Left colon (tissue), 2 donors: ENCODE results near the gene SLC20A1. TPM values are rescaled to one million over a fixed set of nuclear protein-coding genes. Genes with fewer than 3 reads are reported as not detected.

Experiments used
- ATAC-seq: fragments of 200-7000 bp; cut with Tn5 transposase; one replicate; pipeline ENCODE4 v1.9.1; 2020; ENCODE audit warnings: mild to moderate bottlenecking, moderate library complexity
- DNase-seq, 2 donors: peaks; one replicate each; pipeline ENCODE4 v3.0.0-alpha.2; 2020
- intact Hi-C, 2 donors: fragments of 100-400 bp; cut with DNase I in 1 of 2; cut with micrococcal nuclease in 1 of 2; formaldehyde crosslinking; loops; one replicate each; pipeline versions ENCODE4 v1.11.2 to v1.14.0; 2022; cut with DNase I, micrococcal nuclease
- total RNA-seq, 2 donors: library from RNA; stranded (reverse); fragmentation: NEBNext Ultra II Directional; extraction: Animal tissue kit (Norgen Biotek cat#: 25700); gene quantifications; one replicate each; pipeline ENCODE4 v1.2.1, GENCODE V29; 2021
- donor health status: DM: no; HTN: no; CAD: no.
- donor health status: DM: yes; HTN: yes; CAD: no.

Gene SLC20A1
- total RNA-seq, 2 donors from 2014 or later = 61.6 to 128 TPM

DNA sequence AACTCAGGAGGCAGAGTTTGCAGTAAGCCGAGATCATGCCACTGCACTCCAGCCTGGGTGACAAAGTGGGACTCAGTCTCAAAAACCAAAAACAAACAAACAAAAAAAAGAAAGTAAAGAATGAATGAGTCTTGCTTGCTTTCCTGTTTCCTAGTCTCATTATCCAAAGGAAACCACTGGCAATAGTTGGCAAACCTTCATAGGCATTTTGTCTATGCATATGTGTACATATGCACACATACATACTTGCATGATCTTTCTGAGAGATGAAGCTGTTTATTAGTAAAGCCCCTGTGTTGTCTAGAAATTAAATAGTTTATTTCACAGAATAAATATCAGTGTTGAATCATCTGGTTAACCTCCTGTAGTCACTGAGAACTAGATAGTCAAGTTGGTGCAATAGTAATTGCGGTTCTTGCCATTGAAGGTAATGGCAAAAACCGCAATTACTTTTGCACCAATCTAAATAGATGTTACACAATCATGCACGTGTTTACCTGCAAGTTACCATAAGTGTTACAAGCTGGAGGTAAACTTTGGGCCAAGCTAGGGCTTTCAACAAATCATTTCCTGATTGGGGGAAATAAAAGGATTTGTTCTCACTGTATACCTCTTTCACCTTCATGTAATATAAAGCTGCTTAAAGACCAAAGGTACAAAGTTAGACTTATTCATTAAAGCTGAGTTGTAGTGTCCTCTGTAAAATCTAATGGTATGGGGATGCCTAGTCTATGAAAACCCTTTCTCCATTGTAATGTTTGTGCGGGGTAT, 24.7 kb downstream of the SLC20A1 start:
- intact Hi-C loops = no loop called here
- DNase-seq = no peak
- ATAC-seq = peak; percentile 69

DNA sequence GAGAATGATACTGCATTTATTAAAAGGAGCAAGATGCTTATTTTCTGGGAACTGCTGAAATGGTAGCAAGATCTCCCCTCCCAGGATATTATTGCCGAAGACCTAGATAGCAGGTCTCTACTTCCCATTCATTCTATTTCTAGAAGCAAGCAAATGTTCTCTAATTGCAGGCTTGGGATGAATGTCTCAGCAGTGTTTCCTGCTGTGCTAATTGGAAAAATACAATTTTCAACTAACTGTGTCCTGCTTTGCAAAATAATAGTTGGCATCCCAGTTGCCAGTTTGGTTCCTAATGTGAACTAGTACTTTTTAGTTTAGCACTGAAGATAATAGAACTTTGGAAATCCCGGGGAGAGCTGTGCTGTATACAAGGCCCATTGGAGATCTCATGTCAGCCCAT, 26.1 kb downstream of the SLC20A1 start:
- intact Hi-C loops = no loop called here

DNA sequence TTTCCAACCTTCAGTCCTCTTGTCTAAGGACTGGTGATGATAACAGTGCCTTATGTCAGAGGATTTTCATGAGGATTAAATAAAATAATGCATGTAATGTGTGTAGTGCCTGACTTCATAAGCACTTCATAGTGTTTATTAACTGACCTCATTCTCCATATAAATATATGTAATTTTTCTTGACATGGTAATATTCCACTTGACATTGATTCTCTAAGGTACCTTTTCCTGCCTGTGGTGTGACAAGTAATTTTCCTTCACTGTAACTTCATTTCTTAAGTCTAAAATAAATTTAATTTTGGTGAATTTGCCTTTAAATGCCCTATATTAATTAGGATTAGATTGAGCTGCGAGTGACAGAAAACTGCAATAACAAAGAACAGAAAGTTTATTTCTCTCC, 27.3 kb downstream of the SLC20A1 start:
- ATAC-seq (no peak), DNase-seq (no peak)
- intact Hi-C loops = no loop called here

More for the DNA sequence above, 26.1 kb downstream of the SLC20A1 start:
- no peak for DNase-seq
- ATAC-seq = no peak

DNA sequence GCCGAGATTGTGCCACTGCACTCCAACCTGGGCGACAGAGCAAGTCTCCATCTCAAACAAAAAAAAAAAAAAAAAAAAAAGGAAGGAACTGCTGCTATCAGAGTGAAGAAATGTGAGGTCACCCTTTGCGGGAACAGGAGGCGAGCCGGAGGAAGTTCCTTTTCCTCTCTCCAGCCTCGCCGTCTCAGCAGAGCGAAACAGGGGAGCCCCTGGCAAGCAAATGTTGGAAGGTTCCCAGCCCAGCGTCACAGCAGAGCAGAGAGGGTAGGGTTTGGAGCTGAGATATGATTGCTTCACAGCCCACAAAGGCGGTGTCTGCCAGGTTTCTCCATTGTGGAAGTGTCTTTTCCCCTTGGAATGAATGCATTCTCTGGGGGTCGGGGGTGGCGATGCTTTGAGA, 28.5 kb downstream of the SLC20A1 start:
- DNase-seq (peak; percentile 47 to 57), ATAC-seq (no peak)
- intact Hi-C loops = no loop called here

DNA sequence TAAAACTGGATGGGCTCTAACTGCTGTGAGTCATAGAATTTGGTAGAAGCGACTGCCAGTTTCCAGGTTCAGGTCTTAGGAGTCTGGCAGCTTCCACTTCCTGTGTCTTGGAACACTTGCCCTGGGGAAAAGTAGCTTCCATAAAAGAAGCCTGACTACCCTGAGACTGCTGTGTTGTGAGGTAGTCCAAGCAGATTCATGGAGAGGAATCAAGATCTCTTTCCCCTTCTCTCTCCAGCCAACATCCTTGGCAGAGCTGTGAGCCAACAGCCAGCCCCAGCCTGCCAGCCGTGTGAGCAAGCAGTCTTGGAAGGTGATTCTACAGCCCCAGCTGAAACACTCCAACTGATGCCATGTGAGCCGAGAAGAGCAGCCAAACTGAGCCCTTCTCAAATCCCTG, 33.7 kb downstream of the SLC20A1 start:
- intact Hi-C loops = no loop called here
- no peak for DNase-seq
- no peak for ATAC-seq

DNA sequence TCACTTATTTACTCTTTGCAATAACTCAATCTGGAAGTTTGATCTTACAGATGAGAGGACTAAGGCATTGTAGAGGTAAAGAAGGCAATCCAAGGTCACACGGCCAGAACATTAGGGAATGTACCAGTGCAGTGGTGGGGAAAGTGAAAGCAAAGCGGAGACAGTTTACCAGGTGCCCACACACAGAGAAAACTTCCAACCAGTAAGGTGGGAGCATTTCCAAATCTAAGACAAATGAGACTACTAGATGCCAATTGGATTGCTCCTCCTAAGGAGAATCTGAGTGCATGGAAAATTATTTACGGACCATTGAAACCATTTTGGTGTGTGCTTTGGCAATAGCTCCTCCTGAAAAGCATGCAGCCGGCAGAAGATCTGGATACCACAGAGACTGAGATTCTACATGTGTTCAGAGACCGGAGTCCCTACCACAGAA, 34.9 kb downstream of the SLC20A1 start:
- no peak for ATAC-seq
- no peak for DNase-seq
- intact Hi-C loops = no loop called here

DNA sequence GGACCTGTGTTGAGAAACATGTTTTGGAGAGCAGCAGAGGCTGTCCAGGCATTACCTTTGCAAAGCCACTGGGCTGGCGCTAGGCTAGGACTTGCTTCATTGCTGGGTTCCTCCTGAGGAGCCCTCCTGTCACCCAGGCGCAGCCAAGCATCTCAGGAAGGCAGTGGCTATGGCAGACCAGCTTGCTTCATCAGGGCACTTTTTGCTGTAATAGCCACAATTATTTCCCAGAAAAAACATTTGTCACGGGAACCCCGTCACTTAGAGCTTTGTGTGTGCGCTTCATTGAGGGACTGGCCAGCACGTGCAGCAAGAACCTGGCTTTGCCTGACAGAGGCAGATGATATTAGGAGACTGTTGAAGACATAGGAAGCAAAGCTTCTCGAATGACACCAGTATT, 36.4 kb downstream of the SLC20A1 start:
- ATAC-seq = no peak
- intact Hi-C loops = no loop called here
- DNase-seq = no peak

DNA sequence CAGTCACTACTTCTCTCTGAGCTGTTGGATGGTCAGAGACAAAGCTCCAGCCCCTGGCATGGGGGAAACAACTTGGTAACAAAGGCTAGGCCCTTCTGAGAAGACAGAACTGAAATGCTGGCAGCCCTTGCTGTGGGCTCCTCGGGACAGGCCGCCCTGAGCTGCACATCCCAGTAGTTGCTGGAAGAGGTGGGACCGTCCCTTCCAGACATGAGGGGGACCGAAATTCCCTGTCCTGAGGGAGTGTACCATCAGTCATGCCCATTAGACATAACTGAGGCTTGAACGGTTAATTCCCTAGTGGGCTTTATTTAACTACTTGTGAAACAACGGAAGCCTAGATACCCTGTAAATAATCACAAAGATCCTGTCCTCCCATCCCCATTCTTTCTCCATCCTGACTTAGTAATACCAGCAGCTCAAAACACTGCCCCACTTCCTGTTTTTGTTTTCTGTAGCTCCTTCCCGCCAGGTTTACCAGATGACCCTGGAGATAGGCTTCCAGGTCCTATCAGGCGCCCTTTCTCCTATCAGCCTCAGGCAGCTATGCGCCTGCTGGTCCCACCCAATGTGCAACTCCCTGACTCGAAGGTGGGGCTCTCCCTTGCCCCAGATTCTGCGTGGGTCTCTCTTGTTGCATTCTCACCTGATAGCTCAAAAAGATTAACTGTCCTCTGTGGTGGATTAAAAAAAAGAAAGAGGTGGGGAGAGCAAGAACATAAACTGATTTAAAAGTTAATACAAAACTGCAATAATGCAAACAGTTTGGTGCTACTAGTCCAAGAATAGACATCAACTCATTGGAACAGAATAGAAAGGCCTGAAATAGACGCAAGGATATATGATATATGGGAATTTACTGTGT, 38.0 kb downstream of the SLC20A1 start:
- ATAC-seq (peak; percentile 41), DNase-seq (no peak)
- intact Hi-C loops = no loop called here

DNA sequence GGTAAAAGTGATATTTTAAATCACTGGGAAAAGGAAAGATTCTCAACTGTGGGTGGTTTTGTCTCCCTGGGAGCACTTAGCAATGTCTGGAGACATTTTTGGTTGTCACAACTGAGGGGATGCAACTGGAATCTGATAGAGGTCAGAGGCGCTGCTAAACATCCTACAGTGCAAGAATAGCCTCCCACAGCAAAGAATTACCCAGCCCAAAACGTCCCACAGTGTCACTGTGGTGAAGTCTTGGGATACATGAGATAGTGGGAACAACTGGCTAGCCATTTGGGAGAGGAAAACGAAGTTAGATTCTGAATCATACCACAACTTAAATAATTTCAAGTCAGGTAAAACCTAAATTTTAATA, 38.7 kb downstream of the SLC20A1 start:
- intact Hi-C loops = no loop called here
- DNase-seq = no peak
- no peak for ATAC-seq

DNA sequence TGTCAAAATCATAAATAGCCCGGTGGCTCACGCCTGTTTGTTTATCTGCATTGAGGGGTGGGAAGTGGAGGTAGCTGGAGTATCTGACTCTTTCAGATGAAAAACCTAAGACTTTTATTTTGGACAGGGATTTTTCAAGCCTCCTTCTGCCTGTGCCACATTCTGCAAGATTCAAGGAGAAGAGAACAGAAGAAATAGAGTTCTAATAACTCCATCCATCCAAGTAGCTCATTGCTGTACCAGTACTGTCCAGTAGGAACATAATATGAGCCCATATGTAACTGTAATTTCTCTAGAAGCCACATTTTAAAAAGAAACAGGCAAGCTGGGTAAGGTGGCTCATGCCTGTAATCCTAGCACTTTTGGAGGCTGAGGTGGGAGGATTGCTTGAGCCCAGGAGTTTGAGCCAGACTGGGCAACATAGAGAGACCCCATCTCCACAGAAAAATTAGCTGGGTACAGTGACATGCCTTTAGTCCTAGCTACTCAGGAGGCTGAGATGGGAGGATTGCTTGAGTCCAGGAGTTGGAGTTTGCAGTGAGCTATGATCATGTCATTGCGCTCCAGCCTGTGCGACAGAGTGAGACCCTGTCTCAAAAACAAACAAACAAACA, 39.6 kb downstream of the SLC20A1 start:
- intact Hi-C loops = no loop called here
- DNase-seq (no peak), ATAC-seq (no peak)

DNA sequence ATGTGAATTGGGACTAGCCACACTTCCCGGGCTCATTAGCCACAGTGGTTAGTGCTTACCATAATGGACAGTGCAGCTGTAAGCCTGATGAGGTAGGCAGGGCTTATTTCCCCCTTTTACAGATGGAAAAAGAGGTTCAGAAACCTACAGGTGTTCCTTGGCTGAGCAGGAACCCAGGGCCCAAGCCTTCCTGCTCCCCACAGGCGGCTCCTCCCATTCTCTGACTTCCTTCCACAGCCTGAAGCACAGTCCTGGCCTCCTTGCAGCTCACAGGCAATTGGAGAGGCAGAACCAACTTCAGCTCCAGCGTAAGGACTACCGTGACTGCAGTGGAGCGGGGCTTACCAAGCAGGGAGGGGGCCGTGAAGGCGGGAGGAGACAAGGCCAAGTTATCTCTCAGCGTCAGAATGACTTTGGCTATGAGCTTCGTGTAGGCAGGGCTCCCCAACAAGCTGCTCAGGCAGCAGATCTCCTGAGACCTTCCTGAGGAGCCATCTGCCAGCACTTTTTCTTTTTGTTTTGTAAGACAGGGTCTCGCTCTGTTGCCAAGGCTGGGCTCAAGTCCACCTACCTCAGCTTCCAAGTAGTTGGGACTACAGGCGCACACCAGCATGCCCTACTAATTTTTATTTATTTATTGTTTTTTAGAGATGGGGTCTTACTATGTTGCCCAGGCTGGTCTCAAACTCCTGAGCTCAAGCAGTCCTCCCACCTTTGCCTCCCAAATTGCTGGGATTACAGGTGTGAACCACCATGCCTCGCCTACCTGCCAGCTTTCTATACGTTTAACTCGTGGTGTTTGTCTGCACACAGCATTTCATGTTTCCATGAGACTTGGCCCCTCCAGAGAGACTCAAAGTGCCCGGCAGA, 40.8 kb downstream of the SLC20A1 start:
- no peak for ATAC-seq
- intact Hi-C loops = no loop called here
- no peak for DNase-seq

DNA sequence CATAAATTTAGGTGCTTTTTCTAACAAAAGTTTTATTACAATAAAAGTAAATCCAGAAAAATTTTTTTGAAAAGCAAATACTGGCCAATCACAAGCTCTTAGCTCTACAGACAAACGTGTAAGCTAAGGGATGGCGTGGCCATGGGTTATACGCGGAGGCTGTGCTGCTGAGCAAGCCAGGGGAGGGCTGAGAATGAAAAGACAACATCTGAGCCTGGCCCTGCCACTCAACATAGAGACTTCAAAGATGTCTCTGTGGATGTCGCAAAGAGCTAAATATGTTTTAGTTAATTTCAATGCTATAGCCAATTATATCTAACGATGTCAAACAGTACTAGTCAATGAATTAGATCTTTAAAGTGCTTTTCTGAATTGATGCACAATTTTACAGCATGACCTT, 41.8 kb downstream of the SLC20A1 start:
- ATAC-seq = no peak
- intact Hi-C loops = no loop called here
- no peak for DNase-seq

DNA sequence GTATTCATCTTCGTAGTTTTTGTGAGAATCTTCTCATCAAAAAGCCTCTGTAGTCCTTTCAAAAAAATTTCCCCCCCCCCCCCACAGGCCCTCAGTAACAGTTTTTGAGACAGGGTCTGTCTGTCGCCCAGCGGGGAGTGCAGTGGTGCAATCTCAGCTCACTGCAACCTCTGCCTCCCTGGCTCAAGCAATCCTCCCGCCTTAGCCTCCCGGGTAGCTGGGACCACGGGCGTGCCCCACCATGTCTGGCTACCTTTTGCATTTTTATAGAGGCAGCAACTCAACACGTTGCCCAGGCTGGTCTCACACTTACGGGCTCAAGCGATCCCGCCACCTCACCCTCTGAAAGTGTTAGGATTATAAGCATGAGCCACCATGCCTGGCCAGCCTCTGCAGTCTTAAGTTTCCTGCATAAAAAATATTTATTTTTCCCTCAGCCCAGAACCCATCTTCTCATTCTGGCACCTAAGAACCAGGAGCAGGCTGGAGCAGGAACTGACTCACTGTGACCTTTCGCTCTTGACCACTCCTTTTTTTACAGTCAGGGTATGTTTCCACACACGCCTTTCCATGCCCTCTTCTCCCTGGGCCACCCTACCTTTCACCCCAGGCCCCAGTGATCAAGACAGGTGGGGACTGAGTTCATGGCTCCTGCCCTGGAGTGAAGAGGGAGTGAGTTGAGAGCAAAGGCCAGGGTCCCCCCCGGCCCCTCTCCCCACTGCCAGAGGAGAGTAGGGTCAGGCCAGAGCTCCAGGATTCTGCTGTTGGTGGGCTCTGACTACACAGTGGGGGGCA, 42.5 kb downstream of the SLC20A1 start:
- no peak for DNase-seq
- peak; percentile 66 for ATAC-seq
- intact Hi-C loops = no loop called here

DNA sequence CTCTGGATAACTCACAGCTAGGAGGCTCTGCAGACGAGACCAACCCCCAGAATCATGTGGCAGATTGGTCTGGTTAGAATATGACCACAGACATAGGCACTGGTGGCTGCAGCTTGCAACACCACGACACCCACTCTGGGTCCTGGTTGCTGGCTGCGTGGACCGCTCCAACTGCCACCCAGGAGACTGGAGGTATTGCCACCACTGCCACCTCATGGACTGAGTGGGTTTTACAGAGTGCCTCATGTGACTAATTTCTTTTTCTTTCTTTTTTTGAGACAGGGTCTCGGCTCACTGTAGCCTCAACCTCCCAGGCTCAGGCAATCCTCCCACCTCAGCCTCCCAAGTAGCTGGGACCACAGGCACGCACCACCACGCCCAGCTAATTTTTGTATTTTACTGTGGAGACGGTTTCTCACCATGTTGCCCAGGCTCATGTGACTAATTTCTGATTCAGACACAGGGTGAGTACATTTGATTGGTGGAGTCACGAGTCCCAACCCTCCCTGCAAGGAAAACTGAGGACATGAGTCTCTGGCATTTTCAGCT, 45.2 kb downstream of the SLC20A1 start:
- ATAC-seq = peak; percentile 62
- intact Hi-C loops = no loop called here
- peak; percentile 69 to 78 for DNase-seq

DNA sequence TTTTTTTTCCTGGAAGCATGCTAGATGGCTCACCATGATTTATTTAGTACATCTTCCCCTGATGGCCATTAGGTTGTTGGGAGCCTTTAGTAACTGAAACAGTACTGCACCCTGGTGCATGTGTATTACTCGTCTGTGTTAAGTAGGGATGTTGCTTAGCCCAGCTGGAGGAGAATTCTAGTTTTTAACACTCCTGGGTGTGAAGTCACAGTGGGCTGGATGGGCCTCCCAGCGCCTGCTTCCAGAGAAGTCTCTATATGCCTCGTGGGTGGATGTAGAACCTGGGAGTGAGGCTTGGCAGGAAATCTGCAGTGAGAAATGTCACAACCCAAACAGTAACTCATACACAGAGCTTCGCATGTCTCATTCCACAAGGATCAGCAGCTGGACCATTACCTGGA, 46.1 kb downstream of the SLC20A1 start:
- intact Hi-C loops = no loop called here
- no peak for ATAC-seq
- no peak for DNase-seq

DNA sequence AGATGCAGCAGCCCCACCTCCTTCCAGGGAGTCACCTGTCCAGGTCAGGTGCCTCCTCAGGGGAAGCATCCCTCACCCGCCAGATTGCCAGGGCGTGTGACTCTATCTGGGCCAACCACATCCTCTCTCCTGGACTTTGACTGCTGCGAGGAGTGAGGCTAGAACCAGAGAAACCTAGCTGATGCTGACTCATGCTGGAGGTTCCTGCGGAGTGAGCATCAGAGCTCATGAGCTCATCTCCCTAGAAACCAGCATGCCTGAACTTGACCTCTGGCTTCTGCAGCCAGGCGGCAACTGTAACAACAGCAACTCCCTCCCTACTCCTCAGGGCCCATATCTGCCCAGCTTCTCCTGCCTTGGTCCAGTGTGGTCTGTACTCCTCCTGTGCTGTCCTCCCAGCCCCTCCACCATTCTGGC, 46.8 kb downstream of the SLC20A1 start:
- peak; percentile 88 for ATAC-seq
- intact Hi-C loops = no loop called here
- DNase-seq = peak; percentile 59 to 80

DNA sequence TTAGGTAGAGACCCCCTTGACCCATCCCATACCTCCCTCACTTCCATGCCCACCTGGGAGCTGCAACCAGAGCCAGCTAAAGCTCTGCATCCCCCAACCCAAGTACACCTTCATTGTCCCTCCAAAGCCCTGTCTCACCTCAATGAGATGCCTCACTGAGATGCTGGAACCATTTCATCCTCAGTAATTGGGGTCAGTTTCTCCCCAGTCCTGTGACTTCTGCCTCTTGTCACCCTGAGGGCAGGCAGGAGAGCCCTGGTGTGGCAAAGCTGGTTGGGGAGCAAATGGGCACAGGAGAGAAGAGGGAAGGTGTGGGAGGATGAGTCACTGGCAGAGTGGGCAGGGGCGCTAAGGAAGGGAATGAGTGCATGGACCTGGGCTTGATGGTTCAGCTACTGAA, 47.2 kb downstream of the SLC20A1 start:
- ATAC-seq = no peak
- no peak for DNase-seq
- intact Hi-C loops = no loop called here

DNA sequence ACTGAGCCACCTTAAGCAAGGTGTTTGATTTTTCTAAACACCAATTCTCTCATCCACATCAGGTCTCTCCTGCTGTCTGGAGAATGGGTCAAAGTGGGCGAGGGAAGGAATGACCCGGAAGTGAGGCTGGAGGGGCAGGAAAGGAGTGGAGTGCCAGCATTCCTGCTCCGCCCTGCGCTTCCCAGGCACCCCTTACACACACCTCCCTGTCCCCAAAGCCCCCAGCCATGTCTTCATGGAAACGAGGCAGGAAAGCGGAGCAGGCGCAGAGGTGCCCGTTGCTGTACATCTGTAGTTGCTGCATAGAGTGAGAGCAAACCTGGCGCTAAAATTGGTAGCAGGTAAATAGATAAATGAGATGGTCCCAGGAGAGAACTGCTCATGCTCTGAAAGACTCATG, 47.9 kb downstream of the SLC20A1 start:
- DNase-seq = no peak
- intact Hi-C loops = no loop called here

More for the DNA sequence above, 47.9 kb downstream of the SLC20A1 start:
- ATAC-seq = no peak
